SK-N-MC (cell line): ENCODE data around the gene SCLT1.

Source experiments
- DNase-seq: peaks from one replicate; pipeline ENCODE4 v3.0.0-alpha.2; 2011; ENCODE audit warnings: low read depth, low spot score
- H3K27ac ChIP-seq: fragments of 200-600 bp; sonication (generic); 2 replicates; pipeline ENCODE4 v1.5.1; 2016; ENCODE audit warnings: mixed run types
- H3K36me3 ChIP-seq: fragments of 200-600 bp; sonication (generic); 2 replicates; pipeline ENCODE4 v1.6.1; 2017; ENCODE audit warnings: antibody characterized with exemption, low read length, mixed read lengths; ENCODE audit not compliant: insufficient read depth
- H3K4me3 ChIP-seq: fragments of 200-600 bp; sonication (generic); 2 replicates; pipeline ENCODE4 v1.5.1; 2016
- H3K9ac ChIP-seq: fragments of 200-600 bp; sonication (generic); 2 replicates; pipeline ENCODE4 v1.8.0; 2017; ENCODE audit warnings: mixed run types, mixed read lengths; ENCODE audit not compliant: insufficient read length
- H3K9me3 ChIP-seq: fragments of 200-600 bp; sonication (generic); 2 replicates; pipeline ENCODE4 v1.6.1; 2017; ENCODE audit warnings: low read depth, mild to moderate bottlenecking, antibody characterized with exemption, low read length, moderate library complexity, mixed read lengths
- EZH2 ChIP-seq: fragments of 200-600 bp; sonication (generic); IDR thresholded peaks from one replicate; pipeline ENCODE4 v1.6.1; 2017; ENCODE audit warnings: antibody characterized with exemption
- FOXP2 ChIP-seq: optimal IDR thresholded peaks from 2 replicates; pipeline ENCODE3; 2011; ENCODE audit warnings: mild to moderate bottlenecking, moderate library complexity; ENCODE audit not compliant: insufficient read depth; ENCODE audit errors: extremely low read length, control extremely low read depth
- POLR2AphosphoS5 ChIP-seq: IDR thresholded peaks from 2 replicates; pipeline ENCODE4 v1.6.1; 2012; ENCODE audit warnings: mild to moderate bottlenecking, low read depth, low read length, borderline replicate concordance

The SCLT1 gene

DNA sequence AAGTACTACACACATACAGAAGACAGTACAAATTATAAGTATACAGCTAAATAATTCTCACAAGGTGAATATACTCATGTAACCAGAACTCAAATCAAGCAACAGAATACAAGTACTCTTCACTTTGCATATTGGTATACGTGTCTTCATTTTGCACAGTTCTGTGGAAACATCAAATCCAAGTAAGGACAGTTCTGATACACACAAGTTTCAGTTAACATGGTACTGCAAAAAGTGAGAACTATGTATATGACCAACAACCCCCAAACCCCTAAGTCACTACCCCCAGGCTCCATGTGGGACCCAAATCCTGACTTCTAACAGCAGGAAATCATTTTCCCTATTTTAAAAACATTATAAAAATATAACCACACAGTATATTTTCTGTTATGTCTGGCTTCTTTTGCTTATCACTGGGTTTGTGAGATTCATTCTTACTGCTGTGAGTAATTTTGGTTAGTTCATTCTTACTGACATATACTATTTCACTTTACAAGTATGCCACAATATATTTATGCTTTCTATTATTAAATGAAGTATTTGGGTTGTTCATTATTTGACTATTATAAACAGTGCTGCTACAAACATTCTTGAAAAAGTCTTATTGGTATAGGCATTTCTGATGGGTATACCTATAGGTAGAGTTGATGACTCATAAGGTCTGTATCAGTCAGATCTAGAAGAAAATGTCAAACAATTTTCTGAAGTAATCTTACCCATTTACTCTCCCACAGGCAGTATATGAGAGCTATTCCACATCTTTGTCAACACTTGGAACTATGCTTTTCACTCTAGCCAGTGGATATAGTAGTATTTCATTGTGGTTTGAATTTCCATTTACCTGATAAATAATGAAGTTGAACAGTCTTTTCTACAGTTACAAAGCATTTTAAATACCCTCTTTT, 47.0 kb downstream of the SCLT1 start:
- peaks cover 3% of the 10 kb centered on the region; the same call in 1 of the 2 replicates for H3K9me3 ChIP-seq
- H3K36me3 ChIP-seq = no peaks in the 10 kb centered on the region
- TF ChIP-seq POLR2AphosphoS5 (no peak), EZH2 (no peak), FOXP2 (no peak)
- no peak for DNase-seq
- no peak overlapping the region for H3K27ac ChIP-seq
- H3K9ac ChIP-seq = no peak overlapping the region
- H3K4me3 ChIP-seq = no peak overlapping the region

DNA sequence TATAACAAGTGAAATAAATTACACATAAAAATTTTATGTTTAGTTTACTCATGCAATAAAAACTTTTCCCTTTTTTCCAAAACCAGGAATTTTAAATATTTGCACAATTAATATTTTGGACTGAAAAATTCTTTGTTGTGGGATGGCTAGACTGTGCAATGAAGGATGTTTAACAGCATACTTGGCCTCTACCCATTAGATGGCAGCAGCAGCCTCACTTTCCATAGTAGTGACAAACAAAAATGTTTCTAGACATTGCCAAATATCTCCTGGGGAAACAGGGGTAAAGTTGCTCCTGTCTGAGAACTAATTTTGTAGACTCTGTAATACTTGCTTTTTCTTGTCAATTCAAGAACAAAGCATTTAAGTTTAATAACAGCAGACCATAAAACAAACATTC, 49.8 kb downstream of the SCLT1 start:
- Histone ChIP-seq H3K9ac (no peak overlapping the region), H3K9me3 (peaks cover 3% of the 10 kb centered on the region; the same call in 1 of the 2 replicates), H3K36me3 (no peaks in the 10 kb centered on the region), H3K27ac (no peak overlapping the region), H3K4me3 (no peak overlapping the region)
- TF ChIP-seq FOXP2 (no peak), EZH2 (no peak), POLR2AphosphoS5 (no peak)
- no peak for DNase-seq

- TF ChIP-seq FOXP2 = no peak
- no peak for TF ChIP-seq POLR2AphosphoS5
- no peak for TF ChIP-seq EZH2
- Histone ChIP-seq H3K36me3 (no peaks in the 10 kb centered on the region), H3K9me3 (no peaks in the 10 kb centered on the region), H3K4me3 (no peak overlapping the region), H3K9ac (no peak overlapping the region), H3K27ac (no peak overlapping the region)
- no peak for DNase-seq
Measured at GRCh38 chr4:129040471-129040870, 52.9 kb downstream of the SCLT1 start.

GRCh38 chr4:129037093-129037492, 56.2 kb downstream of the SCLT1 start:
- Histone ChIP-seq H3K27ac (no peak overlapping the region), H3K36me3 (no peaks in the 10 kb centered on the region)
- DNase-seq = no peak

GRCh38 chr4:129014566-129015509, 78.5 kb downstream of the SCLT1 start:
- no peak overlapping the region for H3K4me3 ChIP-seq
- H3K36me3 ChIP-seq = no peaks in the 10 kb centered on the region; the same call in 1 of the 2 replicates
- no peak overlapping the region for H3K27ac ChIP-seq
- DNase-seq = no peak
- TF ChIP-seq POLR2AphosphoS5 (no peak), FOXP2 (no peak), EZH2 (no peak)
- H3K9ac ChIP-seq = no peak overlapping the region
- no peaks in the 10 kb centered on the region for H3K9me3 ChIP-seq

More at GRCh38 chr4:129037093-129037492, 56.2 kb downstream of the SCLT1 start:
- no peak overlapping the region for H3K9ac ChIP-seq
- TF ChIP-seq POLR2AphosphoS5 (no peak), FOXP2 (no peak), EZH2 (no peak)
- H3K4me3 ChIP-seq = no peak overlapping the region
- no peaks in the 10 kb centered on the region for H3K9me3 ChIP-seq

DNA sequence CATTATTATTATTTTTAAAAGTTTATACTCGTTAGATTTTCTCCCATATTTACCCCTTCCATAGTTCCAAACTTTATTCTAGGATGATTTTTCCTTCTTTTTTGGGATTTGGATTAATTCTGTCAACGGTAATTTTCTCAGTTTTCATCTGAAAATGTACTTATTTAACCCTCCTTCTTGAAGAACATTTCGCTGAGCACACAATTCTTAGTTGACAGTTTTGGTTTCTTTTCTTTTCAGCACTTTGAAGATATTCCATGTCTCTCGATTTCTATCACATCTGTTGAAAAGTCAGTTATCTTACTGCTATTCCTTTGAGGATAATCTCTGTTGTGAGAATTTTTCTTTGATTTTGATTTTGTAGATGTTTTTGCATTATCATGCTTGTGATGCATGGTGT, 85.2 kb downstream of the SCLT1 start:
- H3K36me3 ChIP-seq = no peaks in the 10 kb centered on the region
- no peak for TF ChIP-seq EZH2
- TF ChIP-seq POLR2AphosphoS5 = no peak
- no peak for TF ChIP-seq FOXP2
- H3K4me3 ChIP-seq = no peak overlapping the region

GRCh38 chr4:128986908-128987307, 106.4 kb downstream of the SCLT1 start:
- TF ChIP-seq EZH2 (no peak), FOXP2 (no peak), POLR2AphosphoS5 (no peak)
- Histone ChIP-seq H3K36me3 (no peaks in the 10 kb centered on the region), H3K27ac (no peak overlapping the region), H3K9me3 (no peaks in the 10 kb centered on the region), H3K4me3 (no peak overlapping the region), H3K9ac (no peak overlapping the region)
- no peak for DNase-seq

More for the DNA sequence above, 85.2 kb downstream of the SCLT1 start:
- H3K9me3 ChIP-seq = no peaks in the 10 kb centered on the region
- no peak overlapping the region for H3K9ac ChIP-seq
- H3K27ac ChIP-seq = no peak overlapping the region
- no peak for DNase-seq

- Histone ChIP-seq H3K4me3 (no peak overlapping the region), H3K36me3 (no peaks in the 10 kb centered on the region), H3K9me3 (no peaks in the 10 kb centered on the region), H3K27ac (no peak overlapping the region), H3K9ac (no peak overlapping the region)
- TF ChIP-seq FOXP2 (no peak), POLR2AphosphoS5 (no peak), EZH2 (no peak)
- DNase-seq = no peak
Measured at GRCh38 chr4:128986019-128986418, 107.3 kb downstream of the SCLT1 start.
